Measurements from ENCODE around the gene TMEM43.

The TMEM43 gene

DNA sequence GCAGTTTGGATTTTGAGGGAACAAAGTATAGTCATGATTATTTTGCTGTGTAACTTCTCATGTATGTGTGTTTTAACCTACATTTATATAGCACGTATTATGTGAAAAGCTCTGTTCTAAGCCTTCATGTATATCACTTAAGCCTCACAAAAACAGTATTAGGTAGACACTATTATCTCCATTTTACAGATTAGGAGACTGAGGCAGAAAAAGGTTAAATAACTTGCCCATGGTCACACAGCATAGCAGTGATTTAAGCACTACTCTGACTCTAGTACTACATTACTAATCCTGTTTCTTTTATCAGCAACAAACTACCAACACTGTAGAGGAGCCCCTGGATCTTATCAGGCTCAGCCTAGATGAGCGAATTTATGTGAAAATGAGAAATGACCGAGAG, 56.4 kb downstream of the TMEM43 start:
- H3K4me3 Mint-ChIP-seq, result no peak overlapping the region
- H3K27me3 Mint-ChIP-seq (ENCODE audit: low read depth), result no peaks in the 10 kb centered on the region
- peaks cover 34% of the 10 kb centered on the region for H3K36me3 Mint-ChIP-seq (ENCODE audit: low read depth)
- H3K9me3 Mint-ChIP-seq, result no peaks in the 10 kb centered on the region
- H3K27ac Mint-ChIP-seq, result no peak overlapping the region
- H3K4me1 Mint-ChIP-seq (ENCODE audit: low read depth), result peaks cover 43% of the 10 kb centered on the region

DNA sequence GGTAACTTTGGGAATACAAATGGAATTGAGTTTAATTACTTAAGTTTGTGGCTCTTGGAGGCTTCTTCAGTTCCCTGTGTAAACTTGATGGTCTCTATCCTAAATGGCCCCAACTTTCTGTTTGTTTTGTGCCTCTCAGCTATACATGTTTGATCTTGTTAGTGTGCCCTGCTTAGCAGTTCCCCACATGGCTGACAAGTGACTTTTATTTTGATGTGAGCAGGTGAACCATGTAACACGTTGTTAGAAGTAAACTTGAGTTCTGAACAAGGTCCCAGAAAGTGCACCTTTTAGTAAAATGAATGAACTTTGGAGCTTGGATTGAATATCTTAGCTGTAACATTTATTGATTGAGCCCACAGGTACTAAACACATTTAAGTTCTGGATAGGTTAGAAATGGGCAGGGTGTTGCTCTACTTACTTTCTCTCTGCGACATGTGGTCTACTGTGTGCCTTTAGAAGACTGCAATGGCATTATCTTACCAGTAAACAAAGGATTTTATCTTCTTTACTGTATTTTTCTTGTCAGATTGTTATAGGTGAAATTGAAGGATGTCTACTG, 58.2 kb downstream of the TMEM43 start:
- H3K36me3 Mint-ChIP-seq (ENCODE audit: low read depth), result peaks cover 35% of the 10 kb centered on the region
- H3K4me1 Mint-ChIP-seq (ENCODE audit: low read depth), result peaks cover 35% of the 10 kb centered on the region
- H3K4me3 Mint-ChIP-seq, result no peak overlapping the region
- H3K9me3 Mint-ChIP-seq, result no peaks in the 10 kb centered on the region
- H3K27ac Mint-ChIP-seq, result no peak overlapping the region
- no peaks in the 10 kb centered on the region for H3K27me3 Mint-ChIP-seq (ENCODE audit: low read depth)

DNA sequence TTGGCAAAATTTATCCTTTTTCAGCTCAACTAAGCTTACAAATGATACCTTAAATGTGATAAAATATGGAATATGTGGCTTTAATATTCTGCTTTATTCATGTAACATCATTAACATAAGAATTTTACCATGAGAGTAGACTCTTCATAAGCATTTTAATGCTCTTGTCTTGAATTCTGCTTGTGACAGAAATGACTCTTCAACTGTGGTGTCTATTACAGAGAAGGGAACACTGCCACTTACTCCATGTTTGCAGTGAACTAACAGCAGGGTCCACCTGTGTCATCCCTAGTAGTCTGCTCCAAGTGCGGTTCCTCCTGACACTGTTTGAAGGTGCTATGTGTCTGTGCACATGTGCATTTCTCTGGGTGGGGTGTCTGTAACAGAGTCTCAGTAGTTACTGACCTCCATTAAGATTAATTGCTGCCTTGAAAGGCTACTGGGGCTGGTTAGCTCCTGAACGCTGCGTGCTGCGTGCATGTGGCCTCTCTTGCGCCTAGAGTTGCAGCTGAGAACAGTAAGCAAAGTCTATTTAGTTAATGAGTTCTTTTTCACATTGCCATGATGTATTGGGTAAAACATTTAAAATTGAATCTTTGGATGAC, 62.1 kb downstream of the TMEM43 start:
- no peak overlapping the region for H3K27ac Mint-ChIP-seq
- no peaks in the 10 kb centered on the region for H3K9me3 Mint-ChIP-seq
- no peaks in the 10 kb centered on the region for H3K27me3 Mint-ChIP-seq (ENCODE audit: low read depth)
- peaks cover 55% of the 10 kb centered on the region for H3K36me3 Mint-ChIP-seq (ENCODE audit: low read depth)
- H3K4me1 Mint-ChIP-seq (ENCODE audit: low read depth), result peaks cover 38% of the 10 kb centered on the region
- no peak overlapping the region for H3K4me3 Mint-ChIP-seq

DNA sequence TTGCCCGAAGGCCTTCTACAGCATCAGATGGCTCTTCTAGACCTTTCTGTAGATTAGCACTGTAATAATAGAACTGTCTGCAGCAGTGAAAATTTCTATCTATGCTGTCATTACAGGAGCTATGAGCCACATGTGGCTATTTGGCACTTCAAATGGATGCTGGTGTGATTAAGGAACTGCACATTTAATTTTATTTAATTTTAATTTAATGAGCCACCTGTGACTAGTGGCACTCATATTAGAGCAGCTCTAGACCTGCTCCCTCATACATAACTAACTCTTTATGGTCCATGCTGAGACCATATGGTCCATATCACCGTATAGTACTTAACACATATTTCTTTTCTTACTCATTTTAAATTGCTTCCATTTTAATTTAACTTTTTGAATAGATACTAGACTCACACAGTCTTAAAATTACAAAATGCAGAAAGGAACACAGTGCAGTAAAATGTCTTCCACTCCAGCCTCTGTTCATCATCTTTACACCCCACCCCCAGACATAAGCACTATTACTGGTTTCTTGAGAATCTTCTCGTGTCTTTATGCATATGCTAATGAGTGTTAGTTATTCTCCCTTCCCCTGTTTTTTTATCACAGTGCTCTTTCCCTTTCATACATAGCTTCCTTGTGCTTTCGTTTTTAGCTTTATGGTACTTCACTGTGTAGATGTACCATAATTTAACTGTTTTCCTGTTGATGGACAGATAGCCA, 63.3 kb downstream of the TMEM43 start:
- H3K9me3 Mint-ChIP-seq, result no peaks in the 10 kb centered on the region
- no peak overlapping the region for H3K4me3 Mint-ChIP-seq
- H3K36me3 Mint-ChIP-seq (ENCODE audit: low read depth), result peaks cover 48% of the 10 kb centered on the region
- H3K27me3 Mint-ChIP-seq (ENCODE audit: low read depth), result no peaks in the 10 kb centered on the region
- no peak overlapping the region for H3K27ac Mint-ChIP-seq
- peaks cover 30% of the 10 kb centered on the region for H3K4me1 Mint-ChIP-seq (ENCODE audit: low read depth)
